ENCODE measurements around the gene P3H2.

P3H2 gene

GRCh38 chr3:190055773-190056172 lies 64.9 kb downstream of the P3H2 start:
- no peak for DNase-seq (ENCODE audit: low read depth in 3 of 3, low spot score in 1 of 3)

- no peak for DNase-seq (ENCODE audit: low read depth in 3 of 3, low spot score in 1 of 3)
Observed at GRCh38 chr3:190053919-190054672, 66.6 kb downstream of the P3H2 start.

GRCh38 chr3:190051641-190052040 lies 69.1 kb downstream of the P3H2 start:
- DNase-seq (ENCODE audit: low read depth in 3 of 3, low spot score in 1 of 3) = no peak

GRCh38 chr3:190048932-190049441 lies 71.7 kb downstream of the P3H2 start:
- DNase-seq (ENCODE audit: low read depth in 3 of 3, low spot score in 1 of 3) = no peak

- DNase-seq (ENCODE audit: low read depth in 3 of 3, low spot score in 1 of 3) = no peak
Observed at GRCh38 chr3:190044974-190045373, 75.7 kb downstream of the P3H2 start.

GRCh38 chr3:190044142-190044541 lies 76.6 kb downstream of the P3H2 start:
- no peak for DNase-seq (ENCODE audit: low read depth in 3 of 3, low spot score in 1 of 3)

GRCh38 chr3:190043741-190044140 lies 77.0 kb downstream of the P3H2 start:
- no peak for DNase-seq (ENCODE audit: low read depth in 3 of 3, low spot score in 1 of 3)

- no peak for DNase-seq (ENCODE audit: low read depth in 3 of 3, low spot score in 1 of 3)
Observed at GRCh38 chr3:190042558-190042957, 78.1 kb downstream of the P3H2 start.

GRCh38 chr3:190041333-190042041 lies 79.2 kb downstream of the P3H2 start:
- no peak for DNase-seq (ENCODE audit: low read depth in 3 of 3, low spot score in 1 of 3)

- DNase-seq (ENCODE audit: low read depth in 3 of 3, low spot score in 1 of 3) = no peak
Observed at GRCh38 chr3:190040145-190040544, 80.6 kb downstream of the P3H2 start.

GRCh38 chr3:190038050-190038933 lies 82.4 kb downstream of the P3H2 start:
- DNase-seq (ENCODE audit: low read depth in 3 of 3, low spot score in 1 of 3) = no peak

- DNase-seq (ENCODE audit: low read depth in 3 of 3, low spot score in 1 of 3) = no peak
Observed at GRCh38 chr3:190036631-190037030, 84.1 kb downstream of the P3H2 start.

- DNase-seq (ENCODE audit: low read depth in 3 of 3, low spot score in 1 of 3) = no peak
Observed at GRCh38 chr3:190034446-190034845, 86.3 kb downstream of the P3H2 start.

- no peak for DNase-seq (ENCODE audit: low read depth in 3 of 3, low spot score in 1 of 3)
Observed at GRCh38 chr3:190032923-190033322, 87.8 kb downstream of the P3H2 start.

GRCh38 chr3:190031887-190032752 lies 88.6 kb downstream of the P3H2 start:
- no peak for DNase-seq (ENCODE audit: low read depth in 3 of 3, low spot score in 1 of 3)

GRCh38 chr3:190027116-190027515 lies 93.6 kb downstream of the P3H2 start:
- no peak for DNase-seq (ENCODE audit: low read depth in 3 of 3, low spot score in 1 of 3)

- no peak for DNase-seq (ENCODE audit: low read depth in 3 of 3, low spot score in 1 of 3)
Observed at GRCh38 chr3:190026154-190026553, 94.5 kb downstream of the P3H2 start.

- no peak for DNase-seq (ENCODE audit: low read depth in 3 of 3, low spot score in 1 of 3)
Observed at GRCh38 chr3:190024912-190025311, 95.8 kb downstream of the P3H2 start.

GRCh38 chr3:190019844-190020243 lies 100.9 kb downstream of the P3H2 start:
- no peak for DNase-seq (ENCODE audit: low read depth in 3 of 3, low spot score in 1 of 3)

GRCh38 chr3:190019006-190019405 lies 101.7 kb downstream of the P3H2 start:
- DNase-seq (ENCODE audit: low read depth in 3 of 3, low spot score in 1 of 3) = no peak

- no peak for DNase-seq (ENCODE audit: low read depth in 3 of 3, low spot score in 1 of 3)
Observed at GRCh38 chr3:190018460-190018859, 102.2 kb downstream of the P3H2 start.

All from stimulated activated CD4-positive, alpha-beta T cell treated with anti-CD3 and anti-CD28 coated beads, TNF-alpha, amount 100 ng/mL, for 1 hour (primary cell).